GM12878 (cell line): ENCODE results near the gene CAMTA1. TPM values are rescaled to one million over a fixed set of nuclear protein-coding genes. Genes with fewer than 3 reads are reported as not detected.

Experiments
- ATAC-seq: fragments of 200-7000 bp; cut with Tn5 transposase; 3 replicates; pipeline ENCODE4 v1.9.1; 2020; ENCODE audit warnings: mild to moderate bottlenecking, moderate library complexity
- BruUV-seq: library from RNA; stranded (reverse); fragments of 400-500 nt; replicated peaks from 2 replicates; lab custom pipeline; 2021; lab: Mats Ljungman, UMichigan
- CTCF ChIA-PET: fragments of 300-600 bp; sonication (Branson Sonifier 250); formaldehyde crosslinking; extraction: SDS; loops from one replicate; lab custom pipeline; 2021; ENCODE audit warnings: inconsistent platforms; lab: Yijun Ruan, JAX
- POLR2A ChIA-PET: fragments of 350-600 bp; formaldehyde crosslinking; extraction: SDS; loops from one replicate; lab custom pipeline; 2021; ENCODE audit warnings: inconsistent platforms; lab: Charles Lee
- RAD21 ChIA-PET: fragments of 300-600 bp; sonication (Branson Sonifier 250); formaldehyde crosslinking; loops from one replicate; lab custom pipeline; 2023; ENCODE audit warnings: antibody characterized with exemption; ENCODE audit not compliant: unreplicated experiment; lab: Charles Lee
- SMC1A ChIA-PET: fragments of 300-600 bp; sonication (Branson Sonifier 250); formaldehyde crosslinking; loops from one replicate; lab custom pipeline; 2023; ENCODE audit not compliant: unreplicated experiment, uncharacterized antibody; lab: Charles Lee
- DNase-seq: peaks from one replicate; pipeline ENCODE4 v3.0.0-alpha.2; 2011; ENCODE audit warnings: low read depth, low spot score
- FAIRE-seq: peaks from 3 replicates; lab custom pipeline; 2011; peaks lifted over from hg19 to GRCh38; lab: Jason Lieb, UNC
- H2AFZ ChIP-seq: 2 replicates; pipeline ENCODE4 v1.6.0; 2011; ENCODE audit warnings: low read depth, low read length, control low read depth; ENCODE audit not compliant: control insufficient read depth
- H3K27ac ChIP-seq: 2 replicates; pipeline ENCODE4 v1.5.1; 2011; ENCODE audit warnings: control low read depth; ENCODE audit not compliant: control insufficient read depth, insufficient read depth
- H3K27me3 ChIP-seq, 2 experiments: replicated peaks in 1 of 2; 2 replicates each; pipeline versions ENCODE4 v1.6.0 to v1.6.1; 2011; ENCODE audit warnings: low read length in 1 of 2; ENCODE audit not compliant: control insufficient read depth in 2 of 2, insufficient read depth in 2 of 2
- H3K36me3 ChIP-seq, 2 experiments: 2 replicates each; pipeline ENCODE4 v1.5.1; 2011; ENCODE audit warnings: low read length in 1 of 2; ENCODE audit not compliant: control insufficient read depth in 2 of 2, insufficient read depth in 2 of 2
- H3K4me1 ChIP-seq: 2 replicates; pipeline ENCODE4 v1.6.1; 2011; ENCODE audit warnings: mild to moderate bottlenecking, low read length, moderate library complexity, mixed read lengths; ENCODE audit not compliant: control insufficient read depth, insufficient read depth
- H3K4me2 ChIP-seq: 2 replicates; pipeline ENCODE4 v1.6.0; 2011; ENCODE audit warnings: control low read depth; ENCODE audit not compliant: control insufficient read depth, insufficient read depth
- H3K4me3 ChIP-seq: fragments of 200-600 bp; sonication (generic); 2 replicates; pipeline ENCODE4 v1.5.1; 2016
- H3K79me2 ChIP-seq: 2 replicates; pipeline ENCODE4 v1.6.0; 2011; ENCODE audit warnings: low read length; ENCODE audit not compliant: control insufficient read depth, insufficient read depth
- H3K9ac ChIP-seq: 2 replicates; pipeline ENCODE4 v1.8.0; 2011; ENCODE audit warnings: low read length, control low read depth, mixed read lengths; ENCODE audit not compliant: control insufficient read depth, insufficient read depth
- H3K9me3 ChIP-seq: replicated peaks from 3 replicates; pipeline ENCODE4 v1.5.1; 2011; ENCODE audit warnings: mild to moderate bottlenecking, low read length; ENCODE audit not compliant: control insufficient read depth, insufficient read depth
- H4K20me1 ChIP-seq: 2 replicates; pipeline ENCODE4 v1.6.0; 2011; ENCODE audit not compliant: control insufficient read depth, insufficient read depth
- ASH2L ChIP-seq: fragments of 300-600, 200-600 bp; sonication (generic); IDR thresholded peaks from 2 replicates; pipeline ENCODE4 v1.6.1; 2017; ENCODE audit warnings: low read depth, mild to moderate bottlenecking, borderline replicate concordance
- CUX1 ChIP-seq: IDR thresholded peaks from 2 replicates; pipeline ENCODE4 v1.6.1; 2012; ENCODE audit warnings: improper control_type of control experiment, low read depth, low read length; ENCODE audit not compliant: insufficient replicate concordance
- EZH2 ChIP-seq: IDR thresholded peaks from 2 replicates; pipeline ENCODE4 v1.6.1; 2012; ENCODE audit warnings: low read depth, mild to moderate bottlenecking, control low read depth, inconsistent platforms, low read length, borderline replicate concordance; ENCODE audit not compliant: control insufficient read depth
- HDAC6 ChIP-seq: fragments of 200-600 bp; sonication (generic); IDR thresholded peaks from one replicate; pipeline ENCODE4 v1.8.0; 2017; ENCODE audit warnings: antibody characterized with exemption; ENCODE audit not compliant: unreplicated experiment
- JUNB ChIP-seq: IDR thresholded peaks from 2 replicates; pipeline ENCODE4 v1.6.1; 2016; ENCODE audit warnings: antibody characterized with exemption, mild to moderate bottlenecking
- MTA2 ChIP-seq: fragments of 450-650 bp; IDR thresholded peaks from 2 replicates; pipeline ENCODE4 v1.6.1; 2016; ENCODE audit warnings: low read depth, mild to moderate bottlenecking, moderate library complexity
- MTA3 ChIP-seq: IDR thresholded peaks from 2 replicates; pipeline ENCODE4 v1.6.1; 2012; ENCODE audit warnings: low read length, inconsistent platforms, borderline replicate concordance
- POU2F2 ChIP-seq: IDR thresholded peaks from 3 replicates; pipeline ENCODE4 v1.6.1; 2011; ENCODE audit warnings: low read depth, mild to moderate bottlenecking, low read length, borderline replicate concordance
- SIX5 ChIP-seq: IDR thresholded peaks from 2 replicates; pipeline ENCODE4 v1.6.1; 2011; ENCODE audit warnings: mild to moderate bottlenecking, low read depth, low read length, moderate library complexity; ENCODE audit not compliant: severe bottlenecking
- STAT3 ChIP-seq: IDR thresholded peaks from 2 replicates; pipeline ENCODE4 v1.6.1; 2011; ENCODE audit warnings: low read depth, low read length, improper control_type of control experiment
- TCF7 ChIP-seq: IDR thresholded peaks from 2 replicates; pipeline ENCODE4 v1.6.1; 2014; ENCODE audit warnings: antibody characterized with exemption, borderline replicate concordance
- ZNF217 ChIP-seq: fragments of 450-650 bp; IDR thresholded peaks from 2 replicates; pipeline ENCODE4 v1.6.1; 2017; ENCODE audit warnings: antibody characterized with exemption, mild to moderate bottlenecking
- ZNF384 ChIP-seq: IDR thresholded peaks from 2 replicates; pipeline ENCODE4 v1.6.1; 2012; ENCODE audit warnings: low read depth, mild to moderate bottlenecking, low read length, improper control_type of control experiment, borderline replicate concordance
- ZSCAN29 ChIP-seq: fragments of 450-650 bp; IDR thresholded peaks from 2 replicates; pipeline ENCODE4 v1.6.1; 2017; ENCODE audit warnings: mild to moderate bottlenecking, moderate library complexity
- WGBS: methylation state at CpG from one replicate; pipeline ENCODE4 v1.1.6; 2016; ENCODE audit warnings: low lambda C conversion rate; ENCODE audit not compliant: insufficient replicate concordance, insufficient coverage; ENCODE audit errors: missing lambda C conversion rate; 5-methylcytosine and 5-hydroxymethylcytosine counted together
- in situ Hi-C: fragments of 300-500 bp; cut with MboI; formaldehyde crosslinking; loops from 9 replicates; pipeline ENCODE4 v1.14.3; 2018; ENCODE audit warnings: mixed read lengths
- intact Hi-C: fragments of 100-400 bp; cut with micrococcal nuclease; formaldehyde crosslinking; loops from one replicate; pipeline ENCODE4 v1.14.2; 2022; ENCODE audit not compliant: unreplicated experiment
- polyA plus RNA-seq, 11 experiments: library from polyadenylated mRNA; depleted of rRNA in 4 of 11; unstranded in 6 of 11; stranded (reverse) in 5 of 11; fragments of >200 nt; fragmentation: Nextera tagmentation in 4 of 11; fragmentation: Illumina TruSeq in 1 of 11; extraction: Ambion mirVana in 4 of 11; extraction: Trizol in 1 of 11; gene quantifications; 1 replicate in 1 of 11; 2 replicates in 10 of 11; pipeline versions ENCODE4 v1.2.1 to v1.2.3, GENCODE V29; 2011 to 2016; ENCODE audit warnings: inconsistent platforms in 2 of 11, missing spikeins in 2 of 11, low read depth in 1 of 11
- total RNA-seq, 4 experiments: library from RNA; depleted of rRNA in 3 of 4; stranded (reverse); fragments of >200 nt in 3 of 4; fragmentation: Illumina TruSeq in 1 of 4; extraction: Trizol in 1 of 4; gene quantifications; 2 replicates each; pipeline versions ENCODE4 v1.2.1 to v1.2.3, GENCODE V29; 2013 to 2021

The CAMTA1 gene
- total and polyA plus RNA-seq, 10 of the 15 experiments (the other 5 are each of a cell fraction or from before 2014, with no cell fraction given), result 37.7 to 148 (median 76.4) TPM

GRCh38 chr1:7671676-7672075 is 886.4 kb downstream of the CAMTA1 start:
- in situ Hi-C loops (loop anchor here (5.0 kb wide), 2 partner anchors 76 to 231 kb away; no protein-coding TSS in a partner anchor), intact Hi-C loops (no loop called here)
- Histone ChIP-seq H3K36me3 (no peaks in the 10 kb centered on the region), H2AFZ (no peak overlapping the region), H3K27ac (no peak overlapping the region), H3K9ac (no peak overlapping the region), H3K4me2 (no peak overlapping the region), H3K79me2 (no peaks in the 10 kb centered on the region), H3K9me3 (no peaks in the 10 kb centered on the region), H3K4me3 (no peak overlapping the region), H4K20me1 (no peaks in the 10 kb centered on the region), H3K27me3 (peaks cover 0 to 2% of the 10 kb centered on the region in 2 experiments; a peak in 3 of 4 replicates), H3K4me1 (no peaks in the 10 kb centered on the region)
- RAD21 ChIA-PET, result interaction anchor here (0.5 kb wide), 1 partner anchor 345 kb away, joined by 3 read pairs; no protein-coding TSS in a partner anchor
- POLR2A ChIA-PET, result no interaction called here
- TF ChIP-seq JUNB (no peak), EZH2 (no peak), MTA3 (no peak), POU2F2 (no peak), ASH2L (no peak)
- 33% methylated on average over 5 of the region's 5 CpGs for WGBS
- DNase-seq (no peak), ATAC-seq (no peak), FAIRE-seq (no peak)
- BruUV-seq, result no TSS peak
- SMC1A ChIA-PET, result no interaction called here
- CTCF ChIA-PET, result interaction anchor here (2.1 kb wide), 1 partner anchor 81 kb away, joined by 6 read pairs; no protein-coding TSS in a partner anchor

GRCh38 chr1:7672864-7673263 is 887.6 kb downstream of the CAMTA1 start:
- 20% methylated on average over 11 of the region's 11 CpGs for WGBS
- CTCF ChIA-PET, result interaction anchor here (1.7 to 2.1 kb wide), 2 partner anchors 80 to 231 kb away, joined by 4 to 6 read pairs; no protein-coding TSS in a partner anchor
- peaks cover 0 to 5% of the 10 kb centered on the region in 2 experiments; a peak in 3 of 4 replicates for H3K27me3 ChIP-seq
- SMC1A ChIA-PET, result no interaction called here
- no peak for DNase-seq
- no peak overlapping the region for H3K4me2 ChIP-seq
- H3K36me3 ChIP-seq, result no peaks in the 10 kb centered on the region
- intact Hi-C loops, result no loop called here
- H3K9me3 ChIP-seq, result no peaks in the 10 kb centered on the region
- H3K4me1 ChIP-seq, result no peaks in the 10 kb centered on the region
- no peak for ATAC-seq
- H3K9ac ChIP-seq, result no peak overlapping the region
- no peak overlapping the region for H3K4me3 ChIP-seq
- in situ Hi-C loops, result loop anchor here (5.0 kb wide), 2 partner anchors 74 to 229 kb away; no protein-coding TSS in a partner anchor
- POLR2A ChIA-PET, result no interaction called here
- H2AFZ ChIP-seq, result no peak overlapping the region
- FAIRE-seq, result no peak
- H3K27ac ChIP-seq, result no peak overlapping the region
- BruUV-seq, result no TSS peak
- no peaks in the 10 kb centered on the region for H3K79me2 ChIP-seq
- RAD21 ChIA-PET, result interaction anchor here (1.1 kb wide), 1 partner anchor 79 kb away, joined by 4 read pairs; no protein-coding TSS in a partner anchor
- H4K20me1 ChIP-seq, result no peaks in the 10 kb centered on the region
- TF ChIP-seq ZNF384 (no peak), ZSCAN29 (no peak), STAT3 (no peak), MTA2 (no peak), CUX1 (no peak), ZNF217 (no peak), TCF7 (no peak), HDAC6 (no peak), SIX5 (no peak)
